OCI-M2 (cell line): ENCODE measurements around the gene RALGAPA2.

ENCODE experiments used
- DNase-seq: peaks from one replicate; lab custom pipeline; 2025; ENCODE audit not compliant: unreplicated experiment; lab: John Stamatoyannopoulos, UW

Gene RALGAPA2

GRCh38 chr20:20412750-20413149 is 299.7 kb downstream of the RALGAPA2 start:
- no peak for DNase-seq

DNA sequence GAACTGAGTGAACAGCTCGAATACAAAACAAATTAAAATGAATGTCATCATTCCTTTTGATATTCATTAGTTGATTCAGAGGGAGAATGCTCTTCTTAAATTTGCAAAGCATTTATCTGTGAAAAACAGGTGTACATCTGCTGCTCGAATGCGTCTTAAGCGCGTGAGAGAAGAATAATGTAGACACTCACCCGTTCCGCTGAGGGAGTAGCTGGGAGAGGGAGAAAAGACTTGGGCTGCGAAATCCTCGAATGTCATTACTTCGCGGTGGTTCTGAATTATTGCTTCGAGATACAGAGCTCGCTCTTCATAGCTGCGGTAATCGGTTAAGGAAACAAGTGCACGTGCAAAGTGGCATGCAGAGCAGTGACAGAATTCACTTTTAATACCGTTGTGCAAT is 300.6 kb downstream of the RALGAPA2 start:
- no peak for DNase-seq

- DNase-seq, result no peak
These were observed 301.0 kb downstream of the RALGAPA2 start for GRCh38 chr20:20411402-20411801.

DNA sequence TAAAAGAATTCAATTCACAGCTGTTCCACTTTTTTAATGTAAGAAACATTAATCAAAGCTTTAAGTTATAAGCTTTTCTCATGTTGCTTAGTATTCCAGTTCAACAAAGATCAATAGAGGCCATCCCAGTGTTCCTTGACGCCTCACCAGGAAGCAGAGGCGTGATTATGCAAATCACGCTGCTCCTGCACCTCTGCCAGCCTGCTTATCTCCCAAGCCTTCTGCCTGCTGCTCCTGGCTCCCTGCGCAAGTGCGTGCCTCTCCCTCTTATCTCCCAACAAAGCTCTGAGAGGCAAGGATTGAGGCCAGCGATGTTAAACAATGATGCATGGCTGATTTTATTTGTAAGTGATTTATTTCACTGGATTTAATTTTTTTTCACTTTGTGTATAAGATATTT is 301.8 kb downstream of the RALGAPA2 start:
- no peak for DNase-seq

- DNase-seq, result no peak
These were observed 303.1 kb downstream of the RALGAPA2 start for GRCh38 chr20:20409331-20409730.

DNA sequence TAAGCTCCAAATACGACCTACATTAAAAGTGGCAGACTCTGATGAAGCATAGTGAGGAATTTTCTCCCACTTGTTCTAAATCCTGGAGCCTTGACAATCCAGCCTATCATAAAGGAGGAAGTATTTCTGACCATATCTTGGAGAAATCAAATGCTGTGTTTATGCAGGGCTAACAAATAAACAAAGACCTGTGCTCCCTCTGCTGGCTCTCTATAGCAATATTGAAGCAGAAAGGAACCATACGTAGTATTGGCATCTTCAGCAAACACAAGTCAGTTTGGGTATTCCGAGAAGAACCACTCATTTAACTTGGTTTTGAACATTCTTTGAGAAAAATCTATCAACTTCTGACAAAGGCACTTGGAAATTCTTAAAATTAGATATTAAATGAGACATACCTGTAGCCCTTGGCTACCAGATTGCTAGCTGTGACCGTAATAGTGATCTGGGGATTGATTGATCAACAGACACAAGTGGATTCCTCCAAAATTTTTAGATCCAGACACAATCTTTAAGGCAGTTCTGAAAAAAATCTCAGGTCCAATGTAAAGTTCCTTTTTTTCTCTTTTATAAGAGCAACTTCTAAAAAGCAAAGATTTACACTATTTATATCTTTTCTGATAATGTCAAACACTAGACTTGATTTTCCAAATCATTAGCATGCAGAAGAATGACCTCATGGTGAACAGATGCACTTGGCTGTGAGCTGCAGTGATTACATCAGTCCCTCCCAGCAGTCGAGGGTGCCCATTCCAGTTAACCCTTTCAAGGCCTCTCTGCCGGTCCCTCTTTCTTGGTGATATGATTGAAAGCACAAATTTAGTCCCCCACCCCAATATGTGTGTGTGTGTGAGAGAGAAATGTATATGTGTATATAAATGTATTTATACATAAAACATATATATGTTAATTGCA is 304.3 kb downstream of the RALGAPA2 start:
- no peak for DNase-seq

- DNase-seq, result no peak
These were observed 306.1 kb downstream of the RALGAPA2 start for GRCh38 chr20:20406306-20406705.

DNA sequence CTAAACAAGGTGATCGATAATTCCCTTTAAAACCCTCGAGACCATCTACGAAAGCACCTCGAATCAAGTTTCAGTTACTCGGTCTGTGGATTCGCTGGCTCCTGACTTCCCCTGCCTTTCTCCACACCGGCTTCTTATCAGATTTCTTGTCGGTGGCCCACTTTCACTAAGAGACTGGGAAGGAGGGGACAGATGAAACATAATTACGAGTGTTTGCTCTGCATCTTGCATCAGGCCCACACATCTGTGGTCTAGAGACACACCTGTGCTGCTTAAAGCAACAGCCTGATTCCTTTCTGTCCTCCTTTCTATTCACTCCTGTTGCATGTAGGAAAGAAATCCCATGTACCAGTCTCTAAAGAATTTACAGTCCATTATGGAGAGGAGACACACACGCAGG is 306.8 kb downstream of the RALGAPA2 start:
- DNase-seq, result no peak

DNA sequence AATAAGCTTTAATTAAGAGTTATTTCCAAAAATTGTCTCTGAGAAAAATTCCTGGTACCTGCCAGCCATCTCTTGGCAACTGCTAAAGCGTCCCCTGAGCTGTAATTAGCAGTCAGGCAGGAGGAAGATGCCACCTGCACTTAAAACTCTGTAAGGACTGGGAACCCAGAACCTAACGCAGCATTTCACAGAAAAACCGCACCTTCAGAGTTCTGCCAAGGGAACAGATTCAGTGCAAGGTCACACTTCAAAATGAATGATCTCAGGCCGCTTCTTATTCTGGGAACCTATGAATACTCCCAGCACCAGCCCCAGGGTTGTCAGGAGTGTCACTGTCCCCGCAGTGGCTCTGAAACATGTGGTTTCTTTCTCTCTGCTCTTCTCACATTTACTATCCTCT is 307.8 kb downstream of the RALGAPA2 start:
- no peak for DNase-seq

DNA sequence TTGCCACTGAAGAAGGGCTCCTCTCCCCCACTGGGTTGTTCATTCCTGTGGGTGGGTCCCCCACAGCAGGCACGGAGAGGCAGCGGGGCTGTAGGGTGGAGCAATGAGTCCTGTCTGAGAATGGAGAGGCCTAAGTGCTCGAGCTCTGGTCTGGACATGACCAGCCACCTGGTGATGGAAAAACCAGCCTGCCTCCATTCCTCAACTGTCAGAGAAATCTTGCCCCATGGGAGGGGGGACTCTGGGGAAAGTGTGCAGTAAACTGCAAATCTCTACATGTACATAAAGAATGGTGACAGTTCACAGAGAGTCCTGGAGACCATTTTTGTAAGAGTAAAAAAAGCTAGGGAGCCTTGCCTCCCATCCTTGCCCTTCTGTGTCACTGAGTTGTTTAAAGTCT is 310.5 kb downstream of the RALGAPA2 start:
- no peak for DNase-seq

DNA sequence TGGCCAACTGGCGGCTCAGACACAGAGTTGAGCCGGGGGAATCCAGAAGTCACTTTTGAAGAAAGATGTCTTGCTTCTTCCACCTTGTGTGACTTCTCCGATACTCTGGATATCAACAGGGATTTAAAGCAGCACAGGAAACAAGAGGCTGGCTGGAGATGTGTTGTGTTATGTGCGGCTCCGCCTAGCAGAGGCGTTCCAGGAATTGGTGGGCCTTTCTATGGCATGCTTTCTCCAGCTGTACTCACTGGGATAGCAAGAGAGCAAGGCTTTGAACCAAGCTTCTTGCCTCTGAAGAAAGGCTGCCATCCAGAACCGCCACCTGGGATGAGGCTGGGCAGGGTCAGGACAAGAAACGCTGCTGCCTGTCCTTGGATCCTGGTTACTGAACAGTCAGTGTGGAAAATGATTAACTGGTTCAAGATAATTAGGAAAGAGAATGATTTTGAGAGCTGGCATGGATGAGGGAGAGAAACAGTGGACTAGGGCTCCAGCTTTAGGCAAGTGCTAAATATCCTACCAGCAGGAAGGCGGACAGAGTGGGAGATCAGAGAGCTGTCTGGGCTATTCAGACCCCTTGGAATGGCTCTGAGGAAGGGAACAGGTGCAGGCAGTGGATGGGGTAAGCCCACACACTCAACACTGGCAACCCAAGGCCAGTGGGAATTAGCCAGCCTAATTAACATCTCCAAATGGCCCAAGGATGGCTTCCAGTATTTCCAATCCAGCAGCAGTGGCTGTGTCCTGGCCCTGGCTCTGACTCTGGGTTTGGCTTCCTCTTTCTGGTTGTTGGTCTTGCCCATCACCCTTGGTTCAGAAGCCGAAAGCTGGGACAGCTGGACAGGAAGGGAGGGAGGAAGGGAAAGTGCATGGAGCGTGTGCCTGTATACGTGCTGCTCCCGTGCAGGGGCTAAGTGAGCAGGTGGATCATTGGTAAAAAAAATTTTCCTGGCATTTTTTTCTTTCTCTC is 312.6 kb downstream of the RALGAPA2 start:
- DNase-seq, result no peak

- DNase-seq, result no peak
These were observed 314.3 kb downstream of the RALGAPA2 start for GRCh38 chr20:20398123-20398522.

GRCh38 chr20:20396794-20397193 is 315.6 kb downstream of the RALGAPA2 start:
- DNase-seq, result no peak

- no peak for DNase-seq
These were observed 316.4 kb downstream of the RALGAPA2 start for GRCh38 chr20:20395903-20396568.

DNA sequence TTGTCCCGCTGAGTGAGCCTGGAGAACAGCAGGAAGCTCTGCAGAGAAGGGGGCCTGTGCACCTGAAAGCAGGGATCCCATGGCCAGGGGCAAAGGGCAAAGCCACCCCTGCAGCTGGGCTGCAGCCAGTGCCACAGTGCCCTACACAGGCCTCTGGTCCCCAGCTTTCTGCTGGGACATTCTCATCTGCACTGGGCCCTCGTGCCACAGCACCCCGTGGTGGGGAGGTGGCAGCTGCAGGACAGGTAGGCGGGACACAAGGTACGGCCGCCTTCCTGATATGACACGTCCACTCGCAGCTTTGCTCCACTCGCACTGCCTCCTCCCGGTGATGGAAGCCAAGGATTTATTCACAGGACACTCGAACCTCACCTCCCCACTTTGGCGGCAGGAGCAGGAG is 317.4 kb downstream of the RALGAPA2 start:
- no peak for DNase-seq

- no peak for DNase-seq
These were observed 319.0 kb downstream of the RALGAPA2 start for GRCh38 chr20:20393207-20394120.

- DNase-seq, result no peak
These were observed 320.7 kb downstream of the RALGAPA2 start for GRCh38 chr20:20391766-20392165.

DNA sequence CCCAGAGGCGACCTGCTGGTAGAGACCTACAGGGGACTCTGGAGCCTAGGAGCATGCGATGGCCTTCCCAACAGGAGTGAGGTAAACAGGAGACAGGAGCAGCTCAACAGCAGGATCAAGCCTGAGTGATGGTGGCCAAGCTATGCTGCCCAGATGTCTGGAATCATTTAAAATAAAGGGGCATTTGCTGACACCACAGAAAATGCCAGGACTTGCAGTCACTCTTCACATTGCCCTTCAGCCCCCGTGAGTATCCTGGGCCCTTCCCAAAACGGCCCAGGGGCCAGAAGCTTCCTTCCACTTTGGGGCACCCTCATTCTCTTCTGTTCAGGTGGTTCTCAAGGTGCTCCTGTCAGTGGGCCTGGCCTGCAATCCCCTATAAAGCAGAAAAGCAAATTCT is 321.3 kb downstream of the RALGAPA2 start:
- no peak for DNase-seq

DNA sequence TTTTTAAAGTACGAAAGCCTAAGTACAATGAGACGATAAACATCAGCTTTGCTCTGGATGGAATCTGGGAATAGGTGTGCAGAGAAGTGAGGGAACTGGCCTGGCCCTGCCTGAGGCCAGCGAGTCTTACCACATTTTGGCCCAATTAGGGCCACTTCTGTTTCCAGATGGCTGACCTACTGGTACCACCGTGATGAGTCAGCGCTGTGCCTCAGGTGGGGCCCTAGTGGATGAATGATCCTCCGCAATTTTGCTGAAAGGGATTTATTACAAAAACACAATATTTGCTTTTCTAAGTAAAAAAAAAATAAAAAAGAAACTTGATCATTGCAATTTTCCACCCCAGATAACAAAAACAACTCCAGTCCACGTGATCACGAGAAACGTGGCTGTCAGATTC is 322.1 kb downstream of the RALGAPA2 start:
- no peak for DNase-seq

- DNase-seq, result no peak
These were observed 326.3 kb downstream of the RALGAPA2 start for GRCh38 chr20:20386192-20386591.
